H1 (cell line): ENCODE measurements around the gene NCAM1. TPM values are rescaled to one million over a fixed set of nuclear protein-coding genes. Genes with fewer than 3 reads are reported as not detected.

Experiments
- CTCF ChIA-PET: fragments of 300-600 bp; sonication (Branson Sonifier 250); formaldehyde crosslinking; loops from one replicate; lab custom pipeline; 2021; ENCODE audit not compliant: partially characterized antibody; lab: Charles Lee
- POLR2A ChIA-PET: fragments of 300-600 bp; sonication (Branson Sonifier 250); formaldehyde crosslinking; loops from one replicate; lab custom pipeline; 2021; ENCODE audit warnings: inconsistent platforms; ENCODE audit not compliant: partially characterized antibody; lab: Charles Lee
- DNase-seq, 2 experiments: peaks; one replicate each; pipeline versions ENCODE4 v3.0.0 to v3.0.0-alpha.2; 2010 to 2022; ENCODE audit warnings: low spot score in 2 of 2, low read depth in 1 of 2, mixed read lengths in 1 of 2
- FAIRE-seq: peaks from 2 replicates; lab custom pipeline; 2011; peaks lifted over from hg19 to GRCh38; lab: Jason Lieb, UNC
- H2AFZ ChIP-seq: 2 replicates; pipeline ENCODE4 v1.8.1; 2012; ENCODE audit warnings: low read length, inconsistent platforms
- H2AK5ac ChIP-seq: 2 replicates; pipeline ENCODE4 v1.6.1; 2013; ENCODE audit warnings: low read depth, low read length
- H2BK120ac ChIP-seq: replicated peaks from 2 replicates; pipeline ENCODE3; 2013; ENCODE audit warnings: low read depth, low read length, inconsistent platforms
- H2BK12ac ChIP-seq: 2 replicates; pipeline ENCODE4 v1.6.1; 2013; ENCODE audit warnings: low read depth, low read length
- H2BK15ac ChIP-seq: 2 replicates; pipeline ENCODE4 v1.6.1; 2013; ENCODE audit warnings: low read length
- H2BK20ac ChIP-seq: 2 replicates; pipeline ENCODE4 v1.6.1; 2013; ENCODE audit warnings: low read length
- H2BK5ac ChIP-seq: 2 replicates; pipeline ENCODE4 v1.6.1; 2013; ENCODE audit warnings: low read depth, low read length
- H3K14ac ChIP-seq: 2 replicates; pipeline ENCODE4 v1.6.1; 2013; ENCODE audit warnings: inconsistent platforms; ENCODE audit not compliant: insufficient read length
- H3K18ac ChIP-seq: 2 replicates; pipeline ENCODE4 v1.6.1; 2013; ENCODE audit warnings: low read length; ENCODE audit errors: extremely low read depth
- H3K23ac ChIP-seq: 2 replicates; pipeline ENCODE4 v1.6.1; 2013; ENCODE audit warnings: inconsistent platforms; ENCODE audit not compliant: insufficient read length
- H3K23me2 ChIP-seq: 2 replicates; pipeline ENCODE4 v1.6.1; 2013; ENCODE audit warnings: low read depth, low read length
- H3K27ac ChIP-seq: 2 replicates; pipeline ENCODE4 v1.6.1; 2011; ENCODE audit warnings: low read depth, low read length, inconsistent platforms
- H3K27me3 ChIP-seq, 4 experiments: replicated peaks in 1 of 4; 1 replicate in 1 of 4; 2 replicates in 3 of 4; pipeline versions ENCODE4 v1.6.1 to v1.8.1; 2011 to 2013; ENCODE audit warnings: low read length in 3 of 4, mild to moderate bottlenecking in 3 of 4, inconsistent platforms in 2 of 4, mixed read lengths in 2 of 4, moderate library complexity in 1 of 4; ENCODE audit not compliant: control insufficient read depth in 3 of 4, insufficient read depth in 3 of 4; ENCODE audit errors: extremely low read depth in 1 of 4
- H3K36me3 ChIP-seq, 4 experiments: 2 replicates each; pipeline versions ENCODE4 v1.6.1 to v1.8.1; 2011 to 2013; ENCODE audit warnings: mild to moderate bottlenecking in 4 of 4, low read length in 3 of 4, moderate library complexity in 2 of 4, control low read depth in 1 of 4, inconsistent platforms in 1 of 4; ENCODE audit not compliant: insufficient read depth in 4 of 4, control insufficient read depth in 2 of 4
- H3K4ac ChIP-seq: replicated peaks from 2 replicates; pipeline ENCODE3; 2013; ENCODE audit warnings: low read length, low read depth, mixed read lengths, inconsistent platforms; ENCODE audit not compliant: insufficient read length
- H3K4me1 ChIP-seq, 4 experiments: replicated peaks in 1 of 4; 1 replicate in 1 of 4; 2 replicates in 3 of 4; pipeline versions ENCODE4 v1.6.1 to v1.8.1; 2011 to 2013; ENCODE audit warnings: low read length in 3 of 4, inconsistent platforms in 2 of 4, mixed read lengths in 1 of 4; ENCODE audit not compliant: insufficient read depth in 4 of 4, control insufficient read depth in 3 of 4
- H3K4me2 ChIP-seq, 2 experiments: 2 replicates each; pipeline versions ENCODE4 v1.6.1 to v1.8.1; 2011 to 2013; ENCODE audit warnings: low read depth in 2 of 2, low read length in 2 of 2, control low read depth in 1 of 2, inconsistent platforms in 1 of 2, mild to moderate bottlenecking in 1 of 2; ENCODE audit not compliant: insufficient read depth in 1 of 2
- H3K4me3 ChIP-seq, 4 experiments: fragments of 200-600, 300-600 bp in 1 of 4; sonication (generic), shearing (Covaris generic), sonication (Bioruptor Twin) in 1 of 4; 2 replicates each; pipeline versions ENCODE4 v1.5.1 to v1.8.1; 2011 to 2016; ENCODE audit warnings: low read length in 4 of 4, low read depth in 3 of 4, control low read depth in 2 of 4, inconsistent platforms in 2 of 4, mild to moderate bottlenecking in 2 of 4, mixed read lengths in 1 of 4, moderate library complexity in 1 of 4; ENCODE audit not compliant: insufficient read depth in 2 of 4; ENCODE audit errors: extremely low read depth in 1 of 4
- H3K56ac ChIP-seq: replicated peaks from 2 replicates; pipeline ENCODE3; 2013; ENCODE audit warnings: low read depth, mild to moderate bottlenecking, mixed read lengths, low read length, inconsistent platforms; ENCODE audit not compliant: insufficient read length
- H3K79me1 ChIP-seq: 2 replicates; pipeline ENCODE4 v1.6.1; 2013; ENCODE audit warnings: low read depth, low read length, control low read depth
- H3K79me2 ChIP-seq, 2 experiments: 2 replicates each; pipeline versions ENCODE4 v1.6.1 to v1.8.1; 2012 to 2013; ENCODE audit warnings: low read length in 2 of 2, mild to moderate bottlenecking in 2 of 2, inconsistent platforms in 1 of 2; ENCODE audit not compliant: insufficient read depth in 2 of 2, control insufficient read depth in 1 of 2
- H3K9ac ChIP-seq, 4 experiments: replicated peaks in 1 of 4; 1 replicate in 1 of 4; 2 replicates in 3 of 4; pipeline versions ENCODE4 v1.6.1 to v1.8.1; 2011 to 2013; ENCODE audit warnings: low read depth in 3 of 4, low read length in 3 of 4, control low read depth in 2 of 4, mild to moderate bottlenecking in 2 of 4, moderate library complexity in 2 of 4, inconsistent platforms in 1 of 4; ENCODE audit errors: extremely low read depth in 1 of 4
- H3K9me3 ChIP-seq, 2 experiments: 2 replicates each; pipeline versions ENCODE4 v1.6.1 to v1.8.1; 2012 to 2013; ENCODE audit warnings: mild to moderate bottlenecking in 2 of 2, moderate library complexity in 2 of 2, control low read depth in 1 of 2, inconsistent platforms in 1 of 2, low read depth in 1 of 2, low read length in 1 of 2, mixed read lengths in 1 of 2; ENCODE audit not compliant: insufficient read depth in 2 of 2
- H4K20me1 ChIP-seq, 2 experiments: replicated peaks in 1 of 2; 2 replicates each; pipeline versions ENCODE3 to v1.8.1; 2011 to 2013; ENCODE audit warnings: inconsistent platforms in 2 of 2, low read length in 2 of 2, mild to moderate bottlenecking in 1 of 2; ENCODE audit not compliant: insufficient read depth in 2 of 2, control insufficient read depth in 1 of 2
- H4K5ac ChIP-seq: 2 replicates; pipeline ENCODE4 v1.6.1; 2013; ENCODE audit warnings: low read length, low read depth, mixed read lengths, inconsistent platforms; ENCODE audit not compliant: insufficient read length
- H4K8ac ChIP-seq: 2 replicates; pipeline ENCODE4 v1.8.0; 2013; ENCODE audit warnings: mild to moderate bottlenecking, moderate library complexity, low read length, inconsistent platforms; ENCODE audit not compliant: insufficient read depth; ENCODE audit errors: extremely low read depth
- H4K91ac ChIP-seq: replicated peaks from 2 replicates; pipeline ENCODE3; 2013; ENCODE audit warnings: low read length, mixed read lengths, inconsistent platforms; ENCODE audit not compliant: insufficient read length
- CHD2 ChIP-seq: IDR thresholded peaks from 2 replicates; pipeline ENCODE4 v1.6.1; 2012; ENCODE audit warnings: low read length, improper control_type of control experiment
- EP300 ChIP-seq, 2 experiments: IDR thresholded peaks; 1 replicate in 1 of 2; 2 replicates in 1 of 2; pipeline ENCODE4 v1.6.1; 2011 to 2012; ENCODE audit warnings: low read depth in 2 of 2, low read length in 2 of 2, mild to moderate bottlenecking in 2 of 2, borderline replicate concordance in 1 of 2, inconsistent platforms in 1 of 2, moderate library complexity in 1 of 2
- JUN ChIP-seq: IDR thresholded peaks from 2 replicates; pipeline ENCODE4 v1.6.1; 2011; ENCODE audit warnings: low read depth, mild to moderate bottlenecking, improper control_type of control experiment, low read length
- SIN3A ChIP-seq, 2 experiments: IDR thresholded peaks in 1 of 2; conservative IDR thresholded peaks in 1 of 2; 2 replicates each; pipeline ENCODE4 v1.6.1; 2011 to 2012; ENCODE audit warnings: low read length in 2 of 2, improper control_type of control experiment in 1 of 2, low read depth in 1 of 2, mild to moderate bottlenecking in 1 of 2
- TEAD4 ChIP-seq: IDR thresholded peaks from 2 replicates; pipeline ENCODE4 v1.6.1; 2012; ENCODE audit warnings: low read depth, low read length, inconsistent platforms, mixed read lengths
- WGBS, 2 experiments: shearing (Covaris generic) in 1 of 2; methylation state at CpG; one replicate each; pipeline versions ENCODE4 v1.1.6 to v1.1.7; 2013 to 2015; ENCODE audit warnings: low lambda C conversion rate in 2 of 2, mixed read lengths in 2 of 2, inconsistent platforms in 1 of 2, low coverage in 1 of 2, missing lambda C conversion rate in 1 of 2; ENCODE audit not compliant: insufficient replicate concordance in 2 of 2, insufficient coverage in 1 of 2, insufficient read length in 1 of 2; ENCODE audit errors: extremely low coverage in 1 of 2, missing lambda C conversion rate in 1 of 2; 5-methylcytosine and 5-hydroxymethylcytosine counted together
- polyA plus RNA-seq, 7 experiments: library from polyadenylated mRNA; depleted of rRNA in 3 of 7; stranded (reverse) in 5 of 7; unstranded in 2 of 7; fragments of >200 nt in 5 of 7; fragments of 200-250 nt in 2 of 7; gene quantifications; 1 replicate in 5 of 7; 2 replicates in 1 of 7; 4 replicates in 1 of 7; pipeline versions ENCODE4 v1.2.1 to v1.2.3, GENCODE V29; 2011 to 2013; ENCODE audit warnings: missing spikeins in 2 of 7, mixed read lengths in 2 of 7
- total RNA-seq: library from RNA; stranded (reverse); fragmentation: NEBNext Ultra II Directional; extraction: Animal tissue kit (Norgen Biotek cat#: 25700); gene quantifications from 2 replicates; pipeline ENCODE4 v1.2.1, GENCODE V29; 2021
- TF ChIP-seq, protein P1 (sequence below): IDR thresholded peaks from 2 replicates; pipeline ENCODE4 v1.6.1; 2011; ENCODE audit warnings: low read length, improper control_type of control experiment

The NCAM1 gene
- total and polyA plus RNA-seq, 2 of the 8 experiments (the other 6 are each of a cell fraction or from before 2014, with no cell fraction given): 3.1 to 4.3 TPM

GRCh38 chr11:112929432-112929831, 31.8 kb upstream of the NCAM1 start:
- no peak overlapping the region for H4K8ac ChIP-seq
- no peak overlapping the region for H2AFZ ChIP-seq
- no peak overlapping the region for H3K9ac ChIP-seq
- no peaks in the 10 kb centered on the region for H3K9me3 ChIP-seq
- no peaks in the 10 kb centered on the region for H3K27me3 ChIP-seq
- no peak overlapping the region for H2BK120ac ChIP-seq
- no peak overlapping the region for H3K27ac ChIP-seq
- no peak for FAIRE-seq
- CTCF ChIA-PET: interaction anchor here (1.1 to 1.5 kb wide), 2 partner anchors 85 to 184 kb away, joined by 3 to 4 read pairs; no protein-coding TSS in a partner anchor
- POLR2A ChIA-PET: no interaction called here
- TF ChIP-seq, protein P1, sequence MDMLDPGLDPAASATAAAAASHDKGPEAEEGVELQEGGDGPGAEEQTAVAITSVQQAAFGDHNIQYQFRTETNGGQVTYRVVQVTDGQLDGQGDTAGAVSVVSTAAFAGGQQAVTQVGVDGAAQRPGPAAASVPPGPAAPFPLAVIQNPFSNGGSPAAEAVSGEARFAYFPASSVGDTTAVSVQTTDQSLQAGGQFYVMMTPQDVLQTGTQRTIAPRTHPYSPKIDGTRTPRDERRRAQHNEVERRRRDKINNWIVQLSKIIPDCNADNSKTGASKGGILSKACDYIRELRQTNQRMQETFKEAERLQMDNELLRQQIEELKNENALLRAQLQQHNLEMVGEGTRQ: no peak
- TF ChIP-seq JUN (no peak), TEAD4 (no peak), SIN3A (conservative IDR thresholded peaks at IDR 0.05 in 1 of 2, IDR thresholded peaks at IDR 0.05 in 1 of 2; ENCODE audit: low read depth in 1 of 2, low read length in 2 of 2) (no peak), CHD2 (no peak), EP300 (IDR thresholded peaks at IDR 0.05; ENCODE audit: borderline replicate concordance in 1 of 2, low read depth in 2 of 2, low read length in 2 of 2) (no peak)
- no peaks in the 10 kb centered on the region for H3K4me1 ChIP-seq
- WGBS, 2 experiments: 90% methylated on average over 4 of the region's 4 CpGs; no CpG with 5 or more reads in 1 of the 2 experiments
- H3K23me2 ChIP-seq: no peaks in the 10 kb centered on the region
- no peaks in the 10 kb centered on the region for H3K36me3 ChIP-seq
- no peak for DNase-seq
- no peak overlapping the region for H2AK5ac ChIP-seq
- H3K18ac ChIP-seq: no peak overlapping the region
- H4K91ac ChIP-seq: no peak overlapping the region
- no peak overlapping the region for H2BK20ac ChIP-seq
- H3K4me2 ChIP-seq: no peak overlapping the region
- no peak overlapping the region for H3K56ac ChIP-seq
- H3K14ac ChIP-seq: no peak overlapping the region
- no peaks in the 10 kb centered on the region for H4K20me1 ChIP-seq
- no peak overlapping the region for H3K4me3 ChIP-seq
- no peak overlapping the region for H2BK5ac ChIP-seq
- H3K23ac ChIP-seq: no peak overlapping the region
- no peaks in the 10 kb centered on the region for H3K79me1 ChIP-seq
- no peak overlapping the region for H3K4ac ChIP-seq
- no peak overlapping the region for H2BK15ac ChIP-seq
- no peak overlapping the region for H4K5ac ChIP-seq
- H2BK12ac ChIP-seq: no peak overlapping the region
- H3K79me2 ChIP-seq: no peaks in the 10 kb centered on the region
